GM12878 (cell line): ENCODE data around the gene CNOT8. TPM values are rescaled to one million over a fixed set of nuclear protein-coding genes. Genes with fewer than 3 reads are reported as not detected.

Experiments used
- ATAC-seq: fragments of 200-7000 bp; cut with Tn5 transposase; 3 replicates; pipeline ENCODE4 v1.9.1; 2020; ENCODE audit warnings: mild to moderate bottlenecking, moderate library complexity
- BruUV-seq: library from RNA; stranded (reverse); fragments of 400-500 nt; replicated peaks from 2 replicates; lab custom pipeline; 2021; lab: Mats Ljungman, UMichigan
- CTCF ChIA-PET: fragments of 300-600 bp; sonication (Branson Sonifier 250); formaldehyde crosslinking; extraction: SDS; loops from one replicate; lab custom pipeline; 2021; ENCODE audit warnings: inconsistent platforms; lab: Yijun Ruan, JAX
- POLR2A ChIA-PET: fragments of 350-600 bp; formaldehyde crosslinking; extraction: SDS; loops from one replicate; lab custom pipeline; 2021; ENCODE audit warnings: inconsistent platforms; lab: Charles Lee
- RAD21 ChIA-PET: fragments of 300-600 bp; sonication (Branson Sonifier 250); formaldehyde crosslinking; loops from one replicate; lab custom pipeline; 2023; ENCODE audit warnings: antibody characterized with exemption; ENCODE audit not compliant: unreplicated experiment; lab: Charles Lee
- SMC1A ChIA-PET: fragments of 300-600 bp; sonication (Branson Sonifier 250); formaldehyde crosslinking; loops from one replicate; lab custom pipeline; 2023; ENCODE audit not compliant: unreplicated experiment, uncharacterized antibody; lab: Charles Lee
- DNase-seq: peaks from one replicate; pipeline ENCODE4 v3.0.0-alpha.2; 2011; ENCODE audit warnings: low read depth, low spot score
- FAIRE-seq: peaks from 3 replicates; lab custom pipeline; 2011; peaks lifted over from hg19 to GRCh38; lab: Jason Lieb, UNC
- H2AFZ ChIP-seq: 2 replicates; pipeline ENCODE4 v1.6.0; 2011; ENCODE audit warnings: low read depth, low read length, control low read depth; ENCODE audit not compliant: control insufficient read depth
- H3K27ac ChIP-seq: 2 replicates; pipeline ENCODE4 v1.5.1; 2011; ENCODE audit warnings: control low read depth; ENCODE audit not compliant: control insufficient read depth, insufficient read depth
- H3K27me3 ChIP-seq, 2 experiments: replicated peaks in 1 of 2; 2 replicates each; pipeline versions ENCODE4 v1.6.0 to v1.6.1; 2011; ENCODE audit warnings: low read length in 1 of 2; ENCODE audit not compliant: control insufficient read depth in 2 of 2, insufficient read depth in 2 of 2
- H3K36me3 ChIP-seq, 2 experiments: 2 replicates each; pipeline ENCODE4 v1.5.1; 2011; ENCODE audit warnings: low read length in 1 of 2; ENCODE audit not compliant: control insufficient read depth in 2 of 2, insufficient read depth in 2 of 2
- H3K4me1 ChIP-seq: 2 replicates; pipeline ENCODE4 v1.6.1; 2011; ENCODE audit warnings: mild to moderate bottlenecking, low read length, moderate library complexity, mixed read lengths; ENCODE audit not compliant: control insufficient read depth, insufficient read depth
- H3K4me2 ChIP-seq: 2 replicates; pipeline ENCODE4 v1.6.0; 2011; ENCODE audit warnings: control low read depth; ENCODE audit not compliant: control insufficient read depth, insufficient read depth
- H3K4me3 ChIP-seq: fragments of 200-600 bp; sonication (generic); 2 replicates; pipeline ENCODE4 v1.5.1; 2016
- H3K79me2 ChIP-seq: 2 replicates; pipeline ENCODE4 v1.6.0; 2011; ENCODE audit warnings: low read length; ENCODE audit not compliant: control insufficient read depth, insufficient read depth
- H3K9ac ChIP-seq: 2 replicates; pipeline ENCODE4 v1.8.0; 2011; ENCODE audit warnings: low read length, control low read depth, mixed read lengths; ENCODE audit not compliant: control insufficient read depth, insufficient read depth
- H3K9me3 ChIP-seq: replicated peaks from 3 replicates; pipeline ENCODE4 v1.5.1; 2011; ENCODE audit warnings: mild to moderate bottlenecking, low read length; ENCODE audit not compliant: control insufficient read depth, insufficient read depth
- H4K20me1 ChIP-seq: 2 replicates; pipeline ENCODE4 v1.6.0; 2011; ENCODE audit not compliant: control insufficient read depth, insufficient read depth
- CBX5 ChIP-seq: sonication (generic); IDR thresholded peaks from 2 replicates; pipeline ENCODE4 v1.6.1; 2016; ENCODE audit warnings: low read depth, moderate library complexity, mild to moderate bottlenecking, inconsistent platforms
- ELK1 ChIP-seq: IDR thresholded peaks from 2 replicates; pipeline ENCODE4 v1.6.1; 2012; ENCODE audit warnings: low read depth, low read length, improper control_type of control experiment
- FOXM1 ChIP-seq: IDR thresholded peaks from 2 replicates; pipeline ENCODE4 v1.6.1; 2012; ENCODE audit warnings: low read depth, mild to moderate bottlenecking, inconsistent platforms, low read length, moderate library complexity
- GABPA ChIP-seq: IDR thresholded peaks from 2 replicates; pipeline ENCODE4 v1.6.1; 2014; ENCODE audit warnings: antibody characterized with exemption, low read depth, mild to moderate bottlenecking, inconsistent platforms
- IRF4 ChIP-seq: IDR thresholded peaks from 2 replicates; pipeline ENCODE4 v1.6.1; 2011; ENCODE audit warnings: low read depth, low read length
- PRDM15 ChIP-seq: fragments of 450-650 bp; formaldehyde crosslinking; IDR thresholded peaks from 2 replicates; pipeline ENCODE4 v1.4.0; 2020; ENCODE audit warnings: mild to moderate bottlenecking, moderate library complexity
- RAD51 ChIP-seq: fragments of 450-650 bp; IDR thresholded peaks from 2 replicates; pipeline ENCODE4 v1.6.1; 2016; ENCODE audit warnings: moderate library complexity, mild to moderate bottlenecking, inconsistent platforms
- RELA ChIP-seq: fragments of 450-650 bp; IDR thresholded peaks from 2 replicates; pipeline ENCODE4 v1.8.0; 2014; ENCODE audit warnings: borderline replicate concordance; ENCODE audit not compliant: partially characterized antibody
- TCF12 ChIP-seq: IDR thresholded peaks from 2 replicates; pipeline ENCODE4 v1.6.1; 2011; ENCODE audit warnings: low read depth, mild to moderate bottlenecking, low read length
- YBX1 ChIP-seq: fragments of 450-650 bp; IDR thresholded peaks from 2 replicates; pipeline ENCODE4 v1.6.1; 2016; ENCODE audit warnings: antibody characterized with exemption
- YY1 ChIP-seq: IDR thresholded peaks from 2 replicates; pipeline ENCODE4 v1.6.1; 2011; ENCODE audit warnings: low read depth, mild to moderate bottlenecking, low read length
- ZBTB11 ChIP-seq: fragments of 450-650 bp; formaldehyde crosslinking; IDR thresholded peaks from 2 replicates; pipeline ENCODE4 v1.5.0; 2022; ENCODE audit warnings: mild to moderate bottlenecking, missing genetic modification characterization
- ZBTB4 ChIP-seq: fragments of 450-650 bp; formaldehyde crosslinking; IDR thresholded peaks from 2 replicates; pipeline ENCODE4 v1.4.0; 2022; ENCODE audit warnings: mild to moderate bottlenecking, moderate library complexity
- WGBS: methylation state at CpG from one replicate; pipeline ENCODE4 v1.1.6; 2016; ENCODE audit warnings: low lambda C conversion rate; ENCODE audit not compliant: insufficient replicate concordance, insufficient coverage; ENCODE audit errors: missing lambda C conversion rate; 5-methylcytosine and 5-hydroxymethylcytosine counted together
- in situ Hi-C: fragments of 300-500 bp; cut with MboI; formaldehyde crosslinking; loops from 9 replicates; pipeline ENCODE4 v1.14.3; 2018; ENCODE audit warnings: mixed read lengths
- intact Hi-C: fragments of 100-400 bp; cut with micrococcal nuclease; formaldehyde crosslinking; loops from one replicate; pipeline ENCODE4 v1.14.2; 2022; ENCODE audit not compliant: unreplicated experiment
- polyA plus RNA-seq, 11 experiments: library from polyadenylated mRNA; depleted of rRNA in 4 of 11; unstranded in 6 of 11; stranded (reverse) in 5 of 11; fragments of >200 nt; fragmentation: Nextera tagmentation in 4 of 11; fragmentation: Illumina TruSeq in 1 of 11; extraction: Ambion mirVana in 4 of 11; extraction: Trizol in 1 of 11; gene quantifications; 1 replicate in 1 of 11; 2 replicates in 10 of 11; pipeline versions ENCODE4 v1.2.1 to v1.2.3, GENCODE V29; 2011 to 2016; ENCODE audit warnings: inconsistent platforms in 2 of 11, missing spikeins in 2 of 11, low read depth in 1 of 11
- total RNA-seq, 4 experiments: library from RNA; depleted of rRNA in 3 of 4; stranded (reverse); fragments of >200 nt in 3 of 4; fragmentation: Illumina TruSeq in 1 of 4; extraction: Trizol in 1 of 4; gene quantifications; 2 replicates each; pipeline versions ENCODE4 v1.2.1 to v1.2.3, GENCODE V29; 2013 to 2021

Gene CNOT8
- total and polyA plus RNA-seq, 10 of the 15 experiments (the other 5 are each of a cell fraction or from before 2014, with no cell fraction given), result 13.2 to 57.1 (median 39.0) TPM

GRCh38 chr5:154885439-154885838 is 27.0 kb downstream of the CNOT8 start:
- RAD21 ChIA-PET, result no interaction called here
- no peak overlapping the region for H3K4me3 ChIP-seq
- peaks cover 7 to 28% of the 10 kb centered on the region in 2 experiments for H3K36me3 ChIP-seq
- POLR2A ChIA-PET, result no interaction called here
- no peaks in the 10 kb centered on the region for H3K4me1 ChIP-seq
- H3K79me2 ChIP-seq, result no peaks in the 10 kb centered on the region
- intact Hi-C loops (no loop called here), in situ Hi-C loops (no loop called here)
- no peak overlapping the region for H3K4me2 ChIP-seq
- ATAC-seq, result no peak
- no peak overlapping the region for H3K27ac ChIP-seq
- CTCF ChIA-PET, result no interaction called here
- H3K9me3 ChIP-seq, result peaks cover 14% of the 10 kb centered on the region; the same call in 2 of the 3 replicates
- no peak for DNase-seq
- WGBS, result 95% methylated on average over 2 of the region's 2 CpGs
- H4K20me1 ChIP-seq, result no peaks in the 10 kb centered on the region
- H3K9ac ChIP-seq, result no peak overlapping the region
- SMC1A ChIA-PET, result no interaction called here
- no peaks in the 10 kb centered on the region for H3K27me3 ChIP-seq
- H2AFZ ChIP-seq, result no peak overlapping the region
- FAIRE-seq, result no peak
- BruUV-seq, result no TSS peak
- TF ChIP-seq TCF12, result no peak
- no peak for TF ChIP-seq YY1
- no peak for TF ChIP-seq PRDM15 (CRISPR knock-in tag)
- TF ChIP-seq RELA, result no peak
- TF ChIP-seq CBX5, result no peak
- TF ChIP-seq YBX1, result no peak
- no peak for TF ChIP-seq GABPA
- TF ChIP-seq IRF4, result no peak
- no peak for TF ChIP-seq RAD51
- TF ChIP-seq ELK1, result no peak
- TF ChIP-seq FOXM1, result no peak
- no peak for TF ChIP-seq ZBTB4 (CRISPR knock-in tag)
- no peak for TF ChIP-seq ZBTB11 (CRISPR knock-in tag)
